Tibial nerve (tissue), 3 donors: ENCODE measurements around the gene PLEKHM1.

Experiments
- POLR2A ChIP-seq, 2 donors: fragments of 450-650 bp; IDR thresholded peaks; one replicate each; pipeline ENCODE4 v1.6.1; 2017; ENCODE audit warnings: antibody characterized with exemption in 2 of 2, mild to moderate bottlenecking in 2 of 2, moderate library complexity in 2 of 2
- TF ChIP-seq, protein P1 (sequence below), 5 experiments: fragments of 200-600 bp in 3 of 5; fragments of 450-650 bp in 2 of 5; sonication (generic) in 3 of 5; IDR thresholded peaks; one replicate each; pipeline ENCODE4 v1.5.1; 2016 to 2019; ENCODE audit warnings: antibody characterized with exemption in 5 of 5, mild to moderate bottlenecking in 3 of 5, moderate library complexity in 2 of 5

DNA sequence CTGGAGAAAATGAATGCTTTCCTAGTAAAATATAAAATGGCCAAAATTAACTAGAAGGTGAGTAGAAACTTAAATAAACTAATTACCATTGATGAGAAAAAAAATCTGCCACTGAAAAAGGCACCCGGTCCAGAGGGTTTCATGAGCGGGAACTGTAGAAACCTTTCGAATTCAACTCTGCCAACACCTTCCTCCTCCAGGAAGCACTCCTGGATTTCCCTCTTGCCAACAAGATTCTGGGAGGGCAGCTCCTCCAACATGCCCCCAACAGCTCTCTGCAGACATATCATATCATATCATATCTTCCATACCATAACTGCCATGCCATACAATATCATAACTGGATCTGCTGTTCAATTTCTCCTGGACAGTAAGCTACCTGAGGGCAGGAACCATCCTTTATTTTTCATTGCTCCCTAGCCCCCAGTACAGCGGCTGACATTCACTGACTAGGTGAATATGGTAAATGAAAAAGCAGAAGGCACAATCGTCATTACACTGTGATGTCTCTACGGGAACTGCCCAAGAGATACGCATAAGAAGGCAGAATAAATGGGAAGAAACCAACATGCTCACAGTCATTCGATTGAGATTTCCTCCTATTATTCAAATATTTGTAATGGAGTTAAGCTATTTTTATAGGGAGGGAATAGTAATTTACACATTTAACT lies 67.1 kb downstream of the PLEKHM1 start:
- TF ChIP-seq POLR2A (IDR thresholded peaks at IDR 0.05) = no peak
- TF ChIP-seq, protein P1, sequence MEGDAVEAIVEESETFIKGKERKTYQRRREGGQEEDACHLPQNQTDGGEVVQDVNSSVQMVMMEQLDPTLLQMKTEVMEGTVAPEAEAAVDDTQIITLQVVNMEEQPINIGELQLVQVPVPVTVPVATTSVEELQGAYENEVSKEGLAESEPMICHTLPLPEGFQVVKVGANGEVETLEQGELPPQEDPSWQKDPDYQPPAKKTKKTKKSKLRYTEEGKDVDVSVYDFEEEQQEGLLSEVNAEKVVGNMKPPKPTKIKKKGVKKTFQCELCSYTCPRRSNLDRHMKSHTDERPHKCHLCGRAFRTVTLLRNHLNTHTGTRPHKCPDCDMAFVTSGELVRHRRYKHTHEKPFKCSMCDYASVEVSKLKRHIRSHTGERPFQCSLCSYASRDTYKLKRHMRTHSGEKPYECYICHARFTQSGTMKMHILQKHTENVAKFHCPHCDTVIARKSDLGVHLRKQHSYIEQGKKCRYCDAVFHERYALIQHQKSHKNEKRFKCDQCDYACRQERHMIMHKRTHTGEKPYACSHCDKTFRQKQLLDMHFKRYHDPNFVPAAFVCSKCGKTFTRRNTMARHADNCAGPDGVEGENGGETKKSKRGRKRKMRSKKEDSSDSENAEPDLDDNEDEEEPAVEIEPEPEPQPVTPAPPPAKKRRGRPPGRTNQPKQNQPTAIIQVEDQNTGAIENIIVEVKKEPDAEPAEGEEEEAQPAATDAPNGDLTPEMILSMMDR (IDR thresholded peaks at IDR 0.05) = no peak
